Neural cell (in vitro differentiated cells): ENCODE results near the gene TEAD4.

Experiments used
- CTCF ChIP-seq: fragments of 450-650 bp; IDR thresholded peaks from 2 replicates; pipeline ENCODE4 v1.5.1; 2014; ENCODE audit warnings: antibody characterized with exemption, mild to moderate bottlenecking, moderate library complexity; ENCODE audit not compliant: poor library complexity, severe bottlenecking
- TAF1 ChIP-seq: IDR thresholded peaks from 2 replicates; pipeline ENCODE4 v1.6.1; 2012; ENCODE audit warnings: low read depth

DNA sequence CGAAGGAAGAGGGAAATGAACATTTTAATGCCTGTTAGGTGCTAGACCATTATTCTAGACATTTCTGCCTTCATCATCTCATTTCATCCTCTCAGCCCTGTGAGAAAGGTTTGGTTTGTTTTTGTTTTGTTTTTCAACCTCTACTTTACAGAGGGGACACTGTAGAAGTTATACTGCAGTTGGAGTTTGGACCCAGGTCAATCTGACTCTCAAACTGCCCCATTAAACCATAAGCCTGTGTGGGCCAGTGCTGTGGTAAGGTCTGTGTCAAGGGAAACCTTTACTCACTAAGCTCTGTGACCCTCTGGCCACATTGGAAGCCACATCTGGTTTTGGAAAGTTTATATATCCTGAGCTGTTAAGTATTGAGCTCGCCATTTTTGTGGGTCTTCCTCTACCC is 8.5 kb downstream of the TEAD4 start:
- TF ChIP-seq CTCF (no peak), TAF1 (no peak)
